Measurements from ENCODE around the gene FADS6. TPM values are rescaled to one million over a fixed set of nuclear protein-coding genes. Genes with fewer than 3 reads are reported as not detected.

The FADS6 gene
- total and polyA plus RNA-seq, 7 donors = 0.01 TPM; not detected in 6

DNA sequence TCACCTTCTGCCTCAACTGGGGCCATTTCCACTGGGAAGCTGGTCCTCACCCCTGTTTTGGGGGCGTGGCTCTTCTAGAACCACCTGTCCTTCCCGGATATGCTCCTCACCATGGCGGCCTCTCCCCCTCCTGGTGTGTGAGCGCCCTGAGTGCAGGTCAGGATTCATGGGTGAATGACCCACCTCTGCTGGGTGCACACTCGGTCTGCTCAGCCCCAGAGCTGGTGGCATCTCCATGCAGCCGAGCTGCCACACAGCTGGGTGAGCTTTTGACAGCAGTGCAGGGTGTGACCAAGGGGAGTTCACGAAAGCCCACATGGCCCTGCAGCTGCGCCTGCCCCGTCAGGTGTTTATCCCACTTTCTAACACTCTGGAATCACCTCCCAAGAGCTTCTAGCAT is 61.0 kb downstream of the FADS6 start:
- H3K4me1 ChIP-seq = no peaks in the 10 kb centered on the region
- WGBS, 3 donors = 88 to 96% (median 93%) methylated on average over 9 of the region's 9 CpGs
- no peaks in the 10 kb centered on the region for H3K27me3 ChIP-seq (ENCODE audit: insufficient read depth in 3 of 3, low read length in 2 of 3)
- H3K27ac ChIP-seq = no peak overlapping the region
- no peak for ATAC-seq
- no peak overlapping the region for H3K4me3 ChIP-seq
- peaks cover 0 to 15% of the 10 kb centered on the region in 2 donors for H3K36me3 ChIP-seq (ENCODE audit: insufficient read depth in 1 of 2, low read depth in 1 of 2)
- no peak for DNase-seq
- no peaks in the 10 kb centered on the region for H3K9me3 ChIP-seq
- TF ChIP-seq, protein P1, sequence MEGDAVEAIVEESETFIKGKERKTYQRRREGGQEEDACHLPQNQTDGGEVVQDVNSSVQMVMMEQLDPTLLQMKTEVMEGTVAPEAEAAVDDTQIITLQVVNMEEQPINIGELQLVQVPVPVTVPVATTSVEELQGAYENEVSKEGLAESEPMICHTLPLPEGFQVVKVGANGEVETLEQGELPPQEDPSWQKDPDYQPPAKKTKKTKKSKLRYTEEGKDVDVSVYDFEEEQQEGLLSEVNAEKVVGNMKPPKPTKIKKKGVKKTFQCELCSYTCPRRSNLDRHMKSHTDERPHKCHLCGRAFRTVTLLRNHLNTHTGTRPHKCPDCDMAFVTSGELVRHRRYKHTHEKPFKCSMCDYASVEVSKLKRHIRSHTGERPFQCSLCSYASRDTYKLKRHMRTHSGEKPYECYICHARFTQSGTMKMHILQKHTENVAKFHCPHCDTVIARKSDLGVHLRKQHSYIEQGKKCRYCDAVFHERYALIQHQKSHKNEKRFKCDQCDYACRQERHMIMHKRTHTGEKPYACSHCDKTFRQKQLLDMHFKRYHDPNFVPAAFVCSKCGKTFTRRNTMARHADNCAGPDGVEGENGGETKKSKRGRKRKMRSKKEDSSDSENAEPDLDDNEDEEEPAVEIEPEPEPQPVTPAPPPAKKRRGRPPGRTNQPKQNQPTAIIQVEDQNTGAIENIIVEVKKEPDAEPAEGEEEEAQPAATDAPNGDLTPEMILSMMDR (IDR thresholded peaks at IDR 0.05) = no peak
- intact Hi-C loops (cut with DNase I) = no loop called here

DNA sequence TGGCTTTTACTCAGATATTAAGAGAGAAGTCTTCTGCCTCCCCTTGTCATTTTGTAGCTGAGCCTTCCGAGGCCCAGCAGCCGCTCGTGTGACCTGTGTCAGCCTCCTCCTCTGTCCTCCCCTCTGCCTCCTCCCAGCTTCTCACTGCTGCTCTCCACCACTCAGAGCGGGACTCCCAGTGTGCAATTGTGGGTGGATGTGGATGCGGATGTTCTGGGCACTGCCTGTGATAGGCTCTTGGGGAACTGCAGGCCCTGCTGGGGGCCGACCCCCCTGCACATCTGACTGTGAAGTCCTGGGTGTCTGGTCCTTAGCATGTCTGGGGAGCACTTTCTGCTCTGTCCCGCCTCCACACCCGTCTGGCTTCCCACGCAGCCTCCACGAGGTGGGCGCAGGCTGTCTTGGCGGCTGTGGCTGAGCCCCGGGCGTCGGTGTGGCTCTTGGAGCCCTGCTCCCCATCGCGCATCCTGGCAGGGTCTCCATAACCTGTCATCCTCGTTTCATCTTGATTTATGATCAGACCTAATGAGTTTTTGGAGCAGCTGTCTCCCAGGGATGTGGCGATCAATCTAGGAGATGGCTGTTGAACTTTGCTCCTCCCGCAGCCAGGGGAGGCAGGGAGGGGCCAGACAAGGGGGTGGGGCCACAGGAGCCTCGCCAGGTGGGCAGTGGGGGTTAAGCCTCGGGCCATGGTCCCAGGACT is 61.8 kb downstream of the FADS6 start:
- no peak for DNase-seq
- Histone ChIP-seq H3K4me3 (no peak overlapping the region), H3K27me3 (ENCODE audit: insufficient read depth in 3 of 3, low read length in 2 of 3) (no peaks in the 10 kb centered on the region), H3K36me3 (ENCODE audit: insufficient read depth in 1 of 2, low read depth in 1 of 2) (peaks cover 0 to 11% of the 10 kb centered on the region in 2 donors), H3K9me3 (no peaks in the 10 kb centered on the region), H3K4me1 (no peaks in the 10 kb centered on the region), H3K27ac (no peak overlapping the region)
- intact Hi-C loops (cut with DNase I) = no loop called here
- TF ChIP-seq, protein P1 (IDR thresholded peaks at IDR 0.05) = no peak
- WGBS, 3 donors = 74 to 86% (median 80%) methylated on average over 22 of the region's 22 CpGs
- ATAC-seq = no peak

DNA sequence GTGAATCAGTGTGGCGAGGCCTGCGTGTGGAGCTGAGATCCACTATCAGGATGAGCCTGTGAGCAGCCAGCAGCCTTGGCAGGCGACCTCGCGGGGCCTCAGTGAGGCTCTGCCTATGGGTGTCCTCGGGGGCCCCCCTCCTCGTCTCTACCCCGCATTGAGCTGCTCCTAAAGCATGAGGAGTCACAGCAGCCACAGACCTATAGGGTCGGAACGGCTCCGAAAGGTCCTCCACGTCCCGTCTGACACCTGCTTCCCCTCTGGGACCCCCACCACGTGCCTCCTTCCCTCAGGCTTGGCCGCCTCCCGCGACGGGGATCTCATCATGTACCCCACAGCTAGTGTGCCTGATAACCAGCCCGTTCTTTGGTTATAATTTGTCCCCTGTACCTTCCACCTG is 62.6 kb downstream of the FADS6 start:
- WGBS, 3 donors = 90 to 91% (median 91%) methylated on average over 19 of the region's 19 CpGs
- Histone ChIP-seq H3K36me3 (ENCODE audit: insufficient read depth in 1 of 2, low read depth in 1 of 2) (peaks cover 0 to 11% of the 10 kb centered on the region in 2 donors), H3K4me3 (no peak overlapping the region), H3K9me3 (no peaks in the 10 kb centered on the region), H3K4me1 (no peaks in the 10 kb centered on the region), H3K27me3 (ENCODE audit: insufficient read depth in 3 of 3, low read length in 2 of 3) (no peaks in the 10 kb centered on the region), H3K27ac (no peak overlapping the region)
- intact Hi-C loops (cut with DNase I) = no loop called here
- DNase-seq (no peak), ATAC-seq (no peak)
- TF ChIP-seq, protein P1 (IDR thresholded peaks at IDR 0.05) = no peak

DNA sequence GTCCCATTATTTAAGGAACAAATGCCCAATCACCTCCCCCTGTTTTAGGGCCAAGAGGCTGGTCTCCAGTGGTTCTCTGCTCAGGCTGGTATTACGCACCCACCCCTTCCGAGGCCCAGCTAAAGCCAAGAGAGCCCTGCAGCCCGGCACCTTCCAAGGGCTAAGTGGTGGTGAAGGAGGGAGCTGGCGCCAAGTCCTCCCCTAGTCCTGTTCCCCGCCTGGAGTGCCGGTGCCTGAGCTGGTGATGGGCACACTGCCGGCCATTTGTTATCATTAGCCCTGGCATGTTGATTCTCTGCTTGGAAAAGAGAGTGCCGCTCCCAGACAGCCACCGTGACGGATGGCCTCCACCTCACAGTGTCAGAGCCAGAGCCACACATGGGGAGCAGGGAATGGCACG is 65.6 kb downstream of the FADS6 start:
- H3K27ac ChIP-seq = no peak overlapping the region
- H3K4me1 ChIP-seq = no peaks in the 10 kb centered on the region
- peaks cover 0 to 11% of the 10 kb centered on the region in 2 donors for H3K36me3 ChIP-seq (ENCODE audit: insufficient read depth in 1 of 2, low read depth in 1 of 2)
- TF ChIP-seq, protein P1 (IDR thresholded peaks at IDR 0.05) = no peak
- H3K27me3 ChIP-seq (ENCODE audit: insufficient read depth in 3 of 3, low read length in 2 of 3) = no peaks in the 10 kb centered on the region
- intact Hi-C loops (cut with DNase I) = no loop called here
- H3K9me3 ChIP-seq = no peaks in the 10 kb centered on the region
- no peak for DNase-seq
- no peak overlapping the region for H3K4me3 ChIP-seq
- WGBS, 3 donors = 85 to 88% (median 88%) methylated on average over 11 of the region's 11 CpGs
- ATAC-seq = no peak

Other genes with a start within 250 kb of the FADS6 start
- under 1 TPM in 2 of 4 donors, not detected in 2; 0.32 to 0.39 TPM for gene CD300LF, start 180.7 kb downstream of the FADS6 start, total RNA-seq
- under 1 TPM in 2 of 3 donors, not detected in 1; 0.09 to 0.16 TPM for gene CD300LF, start 180.7 kb downstream of the FADS6 start, polyA plus RNA-seq
- gene RAB37, start 156.4 kb downstream of the FADS6 start, total RNA-seq = under 1 TPM; 0.62 to 0.78 (median 0.67) TPM
- gene RAB37, start 156.4 kb downstream of the FADS6 start, polyA plus RNA-seq = under 1 TPM; 0.69 to 0.82 (median 0.75) TPM
- gene NHERF1, start 145.0 kb downstream of the FADS6 start, total RNA-seq = 10 to 100 TPM in 1 of 4 donors, 1 to 10 TPM in 3; 3.9 to 16.6 (median 4.9) TPM
- gene NHERF1, start 145.0 kb downstream of the FADS6 start, polyA plus RNA-seq = 10 to 100 TPM in 1 of 3 donors, 1 to 10 TPM in 2; 2.4 to 37.1 (median 3.1) TPM
- 10 to 100 TPM; 15.2 to 32.8 (median 19.9) TPM for gene NAT9, start 117.3 kb downstream of the FADS6 start, total RNA-seq
- gene NAT9, start 117.3 kb downstream of the FADS6 start, polyA plus RNA-seq = 10 to 100 TPM; 25.8 to 52.5 (median 25.8) TPM
- gene GRIN2C, start 33.7 kb downstream of the FADS6 start, total RNA-seq = under 1 TPM; 0.20 to 0.74 (median 0.37) TPM
- gene GRIN2C, start 33.7 kb downstream of the FADS6 start, polyA plus RNA-seq = under 1 TPM; 0.06 to 0.40 (median 0.10) TPM
- 1 to 10 TPM; 3.0 to 7.9 (median 4.2) TPM for gene FDXR, start 20.6 kb downstream of the FADS6 start, total RNA-seq
- 1 to 10 TPM; 3.4 to 4.7 (median 3.7) TPM for gene FDXR, start 20.6 kb downstream of the FADS6 start, polyA plus RNA-seq
- gene USH1G, start 29.6 kb upstream of the FADS6 start, total RNA-seq = not detected
- gene USH1G, start 29.6 kb upstream of the FADS6 start, polyA plus RNA-seq = not detected
- gene OTOP2, start 30.6 kb upstream of the FADS6 start, total RNA-seq = not detected
- gene OTOP2, start 30.6 kb upstream of the FADS6 start, polyA plus RNA-seq = not detected
- gene OTOP3, start 42.3 kb upstream of the FADS6 start, total RNA-seq = not detected
- under 1 TPM in 1 of 3 donors, not detected in 2; 0.04 TPM for gene OTOP3, start 42.3 kb upstream of the FADS6 start, polyA plus RNA-seq
- gene HID1, start 79.1 kb upstream of the FADS6 start, total RNA-seq = 10 to 100 TPM in 1 of 4 donors, 1 to 10 TPM in 3; 1.7 to 10.4 (median 2.8) TPM
- 1 to 10 TPM; 2.3 to 4.8 (median 2.3) TPM for gene HID1, start 79.1 kb upstream of the FADS6 start, polyA plus RNA-seq
- gene CDR2L, start 94.0 kb upstream of the FADS6 start, total RNA-seq = 1 to 10 TPM; 1.4 to 3.4 (median 2.7) TPM
- gene CDR2L, start 94.0 kb upstream of the FADS6 start, polyA plus RNA-seq = 1 to 10 TPM; 1.3 to 1.7 (median 1.5) TPM
- 10 to 100 TPM; 50.4 to 70.6 (median 59.2) TPM for gene MRPL58, start 119.0 kb upstream of the FADS6 start, total RNA-seq
- 10 to 100 TPM; 64.1 to 80.6 (median 76.2) TPM for gene MRPL58, start 119.0 kb upstream of the FADS6 start, polyA plus RNA-seq
- gene ATP5PD, start 153.3 kb upstream of the FADS6 start, total RNA-seq = 100 to 1,000 TPM; 409 to 577 (median 500) TPM
- gene ATP5PD, start 153.3 kb upstream of the FADS6 start, polyA plus RNA-seq = 100 to 1,000 TPM; 619 to 931 (median 653) TPM
- 10 to 100 TPM; 29.2 to 38.7 (median 35.2) TPM for gene KCTD2, start 153.6 kb upstream of the FADS6 start, total RNA-seq
- gene KCTD2, start 153.6 kb upstream of the FADS6 start, polyA plus RNA-seq = 10 to 100 TPM; 26.9 to 71.2 (median 29.7) TPM
- 10 to 100 TPM in 1 of 4 donors, 1 to 10 TPM in 3; 5.6 to 10.7 (median 8.1) TPM for gene SLC16A5, start 194.3 kb upstream of the FADS6 start, total RNA-seq
- 1 to 10 TPM; 1.2 to 4.5 (median 3.8) TPM for gene SLC16A5, start 194.3 kb upstream of the FADS6 start, polyA plus RNA-seq
- gene ARMC7, start 216.3 kb upstream of the FADS6 start, total RNA-seq = 1 to 10 TPM; 2.7 to 7.0 (median 3.6) TPM
- gene ARMC7, start 216.3 kb upstream of the FADS6 start, polyA plus RNA-seq = 1 to 10 TPM; 3.3 to 6.4 (median 4.9) TPM
- gene NT5C, start 238.1 kb upstream of the FADS6 start, total RNA-seq = 10 to 100 TPM; 16.4 to 44.2 (median 29.4) TPM
- 10 to 100 TPM; 19.7 to 84.0 (median 56.3) TPM for gene NT5C, start 238.1 kb upstream of the FADS6 start, polyA plus RNA-seq